ENCODE measurements around the gene VAT1L.

GRCh38 chr16:77871932-77872331 lies 83.6 kb downstream of the VAT1L start:
- TF ChIP-seq EZH2 (IDR thresholded peaks at IDR 0.05; ENCODE audit: low read length, missing control alignments) = no peak
- TF ChIP-seq CTCF (conservative IDR thresholded peaks at IDR 0.05 in 1 of 2, IDR thresholded peaks at IDR 0.05 in 1 of 2; ENCODE audit: low read depth in 1 of 2, low read length in 2 of 2) = no peak
